ENCODE data around the gene USP13. TPM values are rescaled to one million over a fixed set of nuclear protein-coding genes. Genes with fewer than 3 reads are reported as not detected.

Gene USP13
- total RNA-seq, 1 donor from 2014 or later: 11.0 TPM

GRCh38 chr3:179606534-179607085, 46.2 kb upstream of the USP13 start:
- no peak for DNase-seq
- TF ChIP-seq CTCF (IDR thresholded peaks at IDR 0.05): no peak
- CTCF ChIA-PET: interaction anchor here (1.3 kb wide), 1 partner anchor 44 kb away, joined by 4 read pairs; no protein-coding TSS in a partner anchor
- peak overlapping the region; percentile 74 for H3K4me3 Mint-ChIP-seq
- no peak for ATAC-seq (ENCODE audit: low read depth)
- POLR2A ChIA-PET: interaction anchor here (0.8 to 1.0 kb wide), 2 partner anchors 44 to 46 kb away, joined by 3 to 4 read pairs; partner anchors contain the start of genes ACTL6A and USP13
- H3K4me1 Mint-ChIP-seq: peaks cover 63% of the 10 kb centered on the region
- H3K9me3 Mint-ChIP-seq: no peaks in the 10 kb centered on the region
- H3K36me3 Mint-ChIP-seq (ENCODE audit: low read depth): peaks cover 27% of the 10 kb centered on the region
- H3K27ac Mint-ChIP-seq: peak overlapping the region; percentile 85
- intact Hi-C loops (cut with micrococcal nuclease): loop anchor here (5.0 kb wide), 1 partner anchor 639 kb away; no protein-coding TSS in a partner anchor
- H3K27me3 Mint-ChIP-seq: no peaks in the 10 kb centered on the region

- POLR2A ChIA-PET: interaction anchor here (1.0 kb wide), 2 partner anchors 13 to 46 kb away, joined by 3 read pairs; partner anchors contain the start of gene ACTL6A
These were observed 43.7 kb upstream of the USP13 start for GRCh38 chr3:179608931-179609720.

GRCh38 chr3:179610066-179610465, 42.8 kb upstream of the USP13 start:
- DNase-seq: no peak
- H3K27ac Mint-ChIP-seq: no peak overlapping the region
- no peaks in the 10 kb centered on the region for H3K27me3 Mint-ChIP-seq
- no peaks in the 10 kb centered on the region for H3K9me3 Mint-ChIP-seq
- POLR2A ChIA-PET: interaction anchor here (0.6 kb wide), 1 partner anchor 39 kb away, joined by 3 read pairs; no protein-coding TSS in a partner anchor
- peaks cover 20% of the 10 kb centered on the region for H3K36me3 Mint-ChIP-seq (ENCODE audit: low read depth)
- no peak for TF ChIP-seq CTCF (IDR thresholded peaks at IDR 0.05)
- no peak overlapping the region for H3K4me3 Mint-ChIP-seq
- peaks cover 53% of the 10 kb centered on the region for H3K4me1 Mint-ChIP-seq
- CTCF ChIA-PET: no interaction called here
- ATAC-seq (ENCODE audit: low read depth): no peak
- intact Hi-C loops (cut with micrococcal nuclease): no loop called here

More at GRCh38 chr3:179608931-179609720, 43.7 kb upstream of the USP13 start:
- Mint-ChIP-seq H3K4me3 (peak overlapping the region; percentile 33), H3K27me3 (no peaks in the 10 kb centered on the region), H3K27ac (peak overlapping the region; percentile 78), H3K9me3 (no peaks in the 10 kb centered on the region), H3K4me1 (peaks cover 63% of the 10 kb centered on the region), H3K36me3 (ENCODE audit: low read depth) (peaks cover 27% of the 10 kb centered on the region)
- CTCF ChIA-PET: interaction anchor here (0.7 kb wide), 1 partner anchor 41 kb away, joined by 3 read pairs; no protein-coding TSS in a partner anchor
- DNase-seq: no peak
- TF ChIP-seq CTCF (IDR thresholded peaks at IDR 0.05): no peak
- ATAC-seq (ENCODE audit: low read depth): peak; percentile 43
- intact Hi-C loops (cut with micrococcal nuclease): loop anchor here (2.0 to 5.0 kb wide), 2 partner anchors 642 to 994 kb away; partner anchors contain the start of gene TTC14

GRCh38 chr3:179613807-179614206, 39.0 kb upstream of the USP13 start:
- H3K4me1 Mint-ChIP-seq: peaks cover 24% of the 10 kb centered on the region
- H3K9me3 Mint-ChIP-seq: no peaks in the 10 kb centered on the region
- DNase-seq: no peak
- intact Hi-C loops (cut with micrococcal nuclease): no loop called here
- ChIA-PET POLR2A (no interaction called here), CTCF (no interaction called here)
- no peaks in the 10 kb centered on the region for H3K27me3 Mint-ChIP-seq
- H3K36me3 Mint-ChIP-seq (ENCODE audit: low read depth): peaks cover 26% of the 10 kb centered on the region
- no peak for ATAC-seq (ENCODE audit: low read depth)
- no peak overlapping the region for H3K27ac Mint-ChIP-seq
- TF ChIP-seq CTCF (IDR thresholded peaks at IDR 0.05): no peak
- H3K4me3 Mint-ChIP-seq: no peak overlapping the region
